Lung (tissue), 12 donors: ENCODE measurements around the gene CYP2C19. TPM values are rescaled to one million over a fixed set of nuclear protein-coding genes. Genes with fewer than 3 reads are reported as not detected.
"Not testable (repeated sequence)": the region's sequence is repeated elsewhere in the genome, so short reads cannot be mapped to it uniquely, and the experiment has no call there.

Experiments
- ATAC-seq: fragments of 200-7000 bp; cut with Tn5 transposase; one replicate; pipeline ENCODE4 v1.9.1; 2020; ENCODE audit warnings: moderate number of reproducible peaks; ENCODE audit not compliant: insufficient read depth, low FRiP score
- DNase-seq, 3 donors: peaks; one replicate each; pipeline ENCODE4 v3.0.0-alpha.2; 2013 to 2017
- H3K27ac ChIP-seq, 2 donors: one replicate each; pipeline ENCODE4 v1.5.1; 2013; ENCODE audit warnings: mild to moderate bottlenecking in 2 of 2, moderate library complexity in 2 of 2, control low read depth in 1 of 2, inconsistent platforms in 1 of 2, low read depth in 1 of 2, low read length in 1 of 2
- H3K27me3 ChIP-seq, 3 donors: one replicate each; pipeline ENCODE4 v1.5.1; 2013; ENCODE audit warnings: low read length in 2 of 3; ENCODE audit not compliant: control insufficient read depth in 3 of 3, insufficient read depth in 3 of 3
- H3K36me3 ChIP-seq, 4 donors: one replicate each; pipeline ENCODE4 v1.5.1; 2013; ENCODE audit warnings: low read length in 4 of 4, mild to moderate bottlenecking in 1 of 4, moderate library complexity in 1 of 4; ENCODE audit not compliant: control insufficient read depth in 4 of 4, insufficient read depth in 4 of 4
- H3K4me1 ChIP-seq, 5 donors: one replicate each; pipeline ENCODE4 v1.5.1; 2013; ENCODE audit warnings: low read length in 5 of 5, mild to moderate bottlenecking in 2 of 5, moderate library complexity in 1 of 5; ENCODE audit not compliant: control insufficient read depth in 5 of 5, insufficient read depth in 5 of 5
- H3K4me3 ChIP-seq: one replicate; pipeline ENCODE4 v1.5.1; 2013; ENCODE audit warnings: mild to moderate bottlenecking, control low read depth, moderate library complexity
- H3K9ac ChIP-seq, 2 donors: one replicate each; pipeline ENCODE4 v1.5.1; 2013; ENCODE audit warnings: low read length in 2 of 2, control low read depth in 1 of 2; ENCODE audit not compliant: insufficient read depth in 1 of 2
- H3K9me3 ChIP-seq, 4 donors: one replicate each; pipeline ENCODE4 v1.5.1; 2013; ENCODE audit warnings: low read length in 3 of 4, mild to moderate bottlenecking in 1 of 4, moderate library complexity in 1 of 4; ENCODE audit not compliant: control insufficient read depth in 4 of 4, insufficient read depth in 3 of 4
- CTCF ChIP-seq: IDR thresholded peaks from 2 replicates; pipeline ENCODE4 v1.5.1; 2012; ENCODE audit warnings: mild to moderate bottlenecking; ENCODE audit errors: control extremely low read depth, extremely low read depth
- WGBS, 2 donors: extraction: QIAGEN DNeasy Blood & Tissue Kit; methylation state at CpG; one replicate each; pipeline ENCODE4 v1.1.7; 2013; 5-methylcytosine and 5-hydroxymethylcytosine counted together
- polyA plus RNA-seq, 2 donors: library from polyadenylated mRNA; stranded (reverse); fragments of 200-250 nt; gene quantifications; one replicate each; pipeline ENCODE4 v1.2.1, GENCODE V29; 2013
- total RNA-seq, 2 donors: library from RNA; depleted of rRNA in 1 of 2; stranded (reverse); fragments of >200 nt in 1 of 2; gene quantifications; one replicate each; pipeline ENCODE4 v1.2.1, GENCODE V29; 2014 to 2021
- donor health status: control.
- donor health status: control.
- donor health status: Bipolar disorder and iron deficiency.
- donor health status: healthy.
- donor health status: DM: yes; HTN: yes; CAD: no.

The CYP2C19 gene
- total and polyA plus RNA-seq, 4 donors, result 1.8 TPM; not detected in 3

GRCh38 chr10:94777886-94778458 lies 15.5 kb downstream of the CYP2C19 start:
- no peak for TF ChIP-seq CTCF
- H3K9ac ChIP-seq, result no peak overlapping the region
- DNase-seq (no peak), ATAC-seq (no peak)
- H3K27ac ChIP-seq, result no peak overlapping the region
- no peaks in the 10 kb centered on the region for H3K9me3 ChIP-seq
- H3K4me1 ChIP-seq, result no peaks in the 10 kb centered on the region
- H3K27me3 ChIP-seq, result no peaks in the 10 kb centered on the region
- WGBS, 2 donors, result 48 to 67% methylated on average over 5 of the region's 5 CpGs
- H3K36me3 ChIP-seq, result no peaks in the 10 kb centered on the region
- H3K4me3 ChIP-seq, result no peak overlapping the region

GRCh38 chr10:94780844-94781243 lies 18.4 kb downstream of the CYP2C19 start:
- Histone ChIP-seq H3K36me3 (no peaks in the 10 kb centered on the region), H3K4me1 (no peaks in the 10 kb centered on the region), H3K27ac (no peak overlapping the region), H3K27me3 (no peaks in the 10 kb centered on the region), H3K9me3 (no peaks in the 10 kb centered on the region), H3K4me3 (no peak overlapping the region), H3K9ac (no peak overlapping the region)
- ATAC-seq, result no peak
- 69 to 81% methylated on average over 1 of the region's 1 CpG for WGBS, 2 donors
- DNase-seq, result no peak
- TF ChIP-seq CTCF, result no peak

- H3K27me3 ChIP-seq, result no peaks in the 10 kb centered on the region
- H3K27ac ChIP-seq, result no peak overlapping the region
- no peaks in the 10 kb centered on the region for H3K9me3 ChIP-seq
- H3K4me1 ChIP-seq, result no peaks in the 10 kb centered on the region
- ATAC-seq (no peak), DNase-seq (no peak)
- TF ChIP-seq CTCF, result no peak
- H3K9ac ChIP-seq, result no peak overlapping the region
- no peak overlapping the region for H3K4me3 ChIP-seq
- no peaks in the 10 kb centered on the region for H3K36me3 ChIP-seq
Observed at GRCh38 chr10:94784256-94784655, 21.8 kb downstream of the CYP2C19 start.

GRCh38 chr10:94785211-94785610 lies 22.7 kb downstream of the CYP2C19 start:
- H3K36me3 ChIP-seq, result no peaks in the 10 kb centered on the region
- no peak overlapping the region for H3K4me3 ChIP-seq
- ATAC-seq (no peak), DNase-seq (no peak)
- H3K4me1 ChIP-seq, result no peaks in the 10 kb centered on the region
- no peak overlapping the region for H3K9ac ChIP-seq
- no peaks in the 10 kb centered on the region for H3K27me3 ChIP-seq
- no peak overlapping the region for H3K27ac ChIP-seq
- TF ChIP-seq CTCF, result no peak
- H3K9me3 ChIP-seq, result no peaks in the 10 kb centered on the region
- WGBS, 2 donors, result 71 to 76% methylated on average over 2 of the region's 2 CpGs

- not testable (repeated sequence) for H3K27ac ChIP-seq, H3K4me3 ChIP-seq, H3K27me3 ChIP-seq, H3K36me3 ChIP-seq, H3K4me1 ChIP-seq, ATAC-seq, DNase-seq, H3K9ac ChIP-seq
- WGBS, 2 donors, result 80 to 92% methylated on average over 4 of the region's 4 CpGs
- H3K9me3 ChIP-seq, result peaks cover 0 to 13% (median 2%) of the 10 kb centered on the region in 4 donors
Observed at GRCh38 chr10:94800551-94800950, 38.1 kb downstream of the CYP2C19 start.
